Activated effector memory CD4-positive, alpha-beta T cell treated with Interleukin-2 at 50 U/mL for 16 hours (primary cell): ENCODE measurements around the gene RRP7A.
"Not testable (repeated sequence)": the region's sequence is repeated elsewhere in the genome, so short reads cannot be mapped to it uniquely, and the experiment has no call there.

Source experiments
- DNase-seq: peaks from one replicate; pipeline ENCODE4 v3.0.0-alpha.2; 2020

Gene RRP7A

DNA sequence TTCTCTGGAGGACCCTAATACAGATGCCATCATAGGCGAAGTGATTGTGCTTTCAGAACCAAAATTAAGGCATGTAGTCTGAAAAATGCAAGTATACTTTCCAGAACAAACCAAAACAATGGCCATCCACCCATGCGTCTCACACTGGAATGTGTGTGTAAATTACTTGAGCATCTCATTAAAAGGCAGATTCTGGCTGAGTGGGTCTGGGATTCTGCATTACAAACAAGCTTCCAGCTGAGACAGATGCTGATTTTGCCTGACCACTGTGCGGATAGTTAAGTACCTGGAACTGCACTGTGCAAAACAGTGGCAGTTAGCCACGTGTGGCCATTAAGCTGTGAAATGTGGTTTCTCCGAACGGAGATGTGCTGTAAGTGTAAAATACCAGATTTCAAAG lies 26.2 kb downstream of the RRP7A start:
- no peak for DNase-seq

DNA sequence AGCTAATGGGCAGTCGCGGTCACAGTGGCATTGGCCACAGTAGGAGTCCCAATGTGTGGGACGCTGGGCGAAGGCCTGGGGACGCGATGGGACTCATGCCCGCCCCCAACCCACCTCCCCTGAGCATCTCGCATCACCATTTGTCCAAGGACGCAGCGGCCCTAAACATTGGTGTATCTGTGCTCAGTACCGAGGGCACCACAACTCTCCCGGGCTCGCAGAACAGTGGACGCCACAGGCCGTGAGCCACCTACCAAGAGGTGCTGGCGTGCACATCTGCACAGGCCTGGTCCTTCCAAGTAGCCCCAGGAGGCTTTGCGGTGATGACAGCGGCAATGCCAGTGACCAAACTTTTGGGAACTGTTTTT lies 27.3 kb downstream of the RRP7A start:
- no peak for DNase-seq

GRCh38 chr22:42490243-42490832 lies 29.3 kb downstream of the RRP7A start:
- no peak for DNase-seq

DNA sequence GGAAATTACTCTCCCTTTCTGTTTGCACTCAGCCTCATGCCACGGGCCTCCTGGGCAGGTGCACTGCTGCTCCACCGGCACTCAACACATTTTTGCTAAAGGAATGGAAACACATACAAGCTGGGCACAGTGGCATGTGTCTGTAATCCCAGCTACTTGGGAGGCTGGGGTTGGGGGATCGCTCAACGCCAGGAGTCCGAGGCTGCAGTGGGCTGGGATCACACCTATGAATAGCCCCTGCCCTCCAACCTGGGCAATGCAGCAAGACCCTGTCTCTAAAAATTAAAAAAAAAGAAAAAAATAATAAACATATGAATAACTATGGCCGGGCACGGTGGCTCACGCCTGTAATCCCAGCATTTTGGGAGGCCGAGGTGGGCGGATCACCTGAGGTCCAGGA lies 30.6 kb downstream of the RRP7A start:
- no peak for DNase-seq

GRCh38 chr22:42484506-42484905 lies 35.1 kb downstream of the RRP7A start:
- DNase-seq: no peak

DNA sequence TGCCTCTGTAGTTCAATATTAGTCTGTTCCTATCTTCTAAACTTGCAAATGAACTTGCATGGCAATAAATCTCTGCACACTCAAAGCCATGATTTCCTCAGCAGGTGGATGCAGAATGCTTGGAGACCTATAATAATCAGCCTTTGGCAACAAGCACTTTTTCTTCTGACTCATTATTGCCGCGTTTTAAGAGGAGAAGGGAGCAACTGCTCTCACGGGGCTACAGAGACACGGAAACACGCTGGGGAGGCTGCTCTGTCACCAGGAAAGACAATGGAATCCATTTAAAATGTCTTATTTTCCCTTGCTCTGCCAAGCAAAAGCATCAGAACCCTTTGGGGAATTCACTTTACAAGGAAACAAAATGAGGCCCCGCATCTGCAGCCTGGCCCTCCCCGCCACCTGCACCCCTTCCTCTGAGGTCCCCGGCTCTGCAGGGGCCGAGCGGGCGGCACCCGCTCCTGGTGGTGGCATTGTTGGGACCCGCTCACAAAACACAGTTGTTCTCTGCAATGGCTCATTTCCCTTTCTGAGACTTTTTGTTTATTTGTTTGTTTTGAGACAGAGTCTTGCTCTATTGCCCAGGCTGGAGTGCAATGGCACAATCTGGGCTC lies 35.9 kb downstream of the RRP7A start:
- DNase-seq: not testable (repeated sequence)

- DNase-seq: no peak
Measured at GRCh38 chr22:42475122-42475521, 44.5 kb downstream of the RRP7A start.

- DNase-seq: no peak
Measured at GRCh38 chr22:42473484-42474193, 46.0 kb downstream of the RRP7A start.

GRCh38 chr22:42472671-42473070 lies 46.9 kb downstream of the RRP7A start:
- DNase-seq: no peak

GRCh38 chr22:42471441-42471840 lies 48.2 kb downstream of the RRP7A start:
- DNase-seq: no peak

- no peak for DNase-seq
Measured at GRCh38 chr22:42470366-42471082, 49.1 kb downstream of the RRP7A start.

GRCh38 chr22:42468841-42469240 lies 50.8 kb downstream of the RRP7A start:
- DNase-seq: no peak

DNA sequence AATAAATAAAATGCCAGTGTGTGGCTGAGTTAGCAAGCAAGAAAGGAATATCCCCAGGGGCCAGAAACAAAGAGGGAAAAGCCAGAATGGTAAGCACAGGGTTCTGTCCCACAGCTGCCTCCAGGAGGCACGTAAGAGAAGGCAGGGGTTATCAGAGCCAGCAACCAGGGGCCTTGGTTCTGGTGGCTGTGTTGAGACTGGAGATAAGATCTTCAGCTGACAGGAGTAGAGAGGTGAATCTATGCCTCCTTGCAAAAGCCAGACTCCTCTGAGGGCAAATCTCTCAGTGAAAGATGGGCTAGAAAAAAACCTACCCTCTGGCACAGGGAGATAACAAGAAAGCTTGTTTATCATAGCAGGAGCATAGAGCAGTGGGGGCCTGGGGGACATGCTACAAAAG lies 57.6 kb downstream of the RRP7A start:
- DNase-seq: no peak

- no peak for DNase-seq
Measured at GRCh38 chr22:42461511-42461910, 58.1 kb downstream of the RRP7A start.
